ENCODE measurements around the gene PRKX.
"Not testable (repeated sequence)": the region's sequence is repeated elsewhere in the genome, so short reads cannot be mapped to it uniquely, and the experiment has no call there.

GRCh38 chrX:3702095-3702494, 11.4 kb downstream of the PRKX start:
- TF ChIP-seq ATF2 (tag by site-specific recombination; IDR thresholded peaks at IDR 0.05; ENCODE audit: low read depth); REST (tag by site-specific recombination; IDR thresholded peaks at IDR 0.05); ZNF837 (tag by site-specific recombination; IDR thresholded peaks at IDR 0.05); CTCF (tag by site-specific recombination; IDR thresholded peaks at IDR 0.05); ZBTB7A (tag by site-specific recombination; IDR thresholded peaks at IDR 0.05; ENCODE audit: low read depth); ZNF362 (tag by site-specific recombination; IDR thresholded peaks at IDR 0.05); ZFP37 (tag by site-specific recombination; IDR thresholded peaks at IDR 0.05); TCF7L2 (IDR thresholded peaks at IDR 0.05; ENCODE audit: borderline replicate concordance, low read depth, low read length): not testable (repeated sequence)
